CD14-positive monocyte (primary cell): ENCODE measurements around the gene INO80. TPM values are rescaled to one million over a fixed set of nuclear protein-coding genes. Genes with fewer than 3 reads are reported as not detected.

ENCODE experiments used
- DNase-seq, 3 donors: peaks; one replicate each; pipeline ENCODE4 v3.0.0-alpha.2; 2011 to 2022
- H2AFZ ChIP-seq: 2 replicates; pipeline ENCODE4 v1.6.0; 2012; ENCODE audit warnings: mild to moderate bottlenecking, low read depth, low read length, inconsistent platforms; ENCODE audit not compliant: insufficient read depth, poor library complexity, severe bottlenecking
- H3K27ac ChIP-seq, 2 donors: 1 replicate in 1 of 2; 2 replicates in 1 of 2; pipeline ENCODE4 v1.5.1; 2012 to 2013; ENCODE audit warnings: low read length in 2 of 2, control low read depth in 1 of 2, inconsistent platforms in 1 of 2, low read depth in 1 of 2, mild to moderate bottlenecking in 1 of 2
- H3K27me3 ChIP-seq, 2 donors: one replicate each; pipeline versions ENCODE4 v1.6.0 to v1.6.1; 2011 to 2013; ENCODE audit warnings: low read length in 2 of 2; ENCODE audit not compliant: control insufficient read depth in 2 of 2, insufficient read depth in 2 of 2
- H3K36me3 ChIP-seq, 2 donors: replicated peaks in 1 of 2; 1 replicate in 1 of 2; 2 replicates in 1 of 2; pipeline versions ENCODE4 v1.5.1 to v1.6.1; 2012 to 2013; ENCODE audit warnings: low read length in 2 of 2, control low read depth in 1 of 2, inconsistent platforms in 1 of 2, mild to moderate bottlenecking in 1 of 2; ENCODE audit not compliant: insufficient read depth in 2 of 2, control insufficient read depth in 1 of 2
- H3K4me1 ChIP-seq, 2 donors: 1 replicate in 1 of 2; 2 replicates in 1 of 2; pipeline versions ENCODE4 v1.5.1 to v1.6.1; 2012 to 2013; ENCODE audit warnings: low read length in 2 of 2, control low read depth in 1 of 2, inconsistent platforms in 1 of 2, mild to moderate bottlenecking in 1 of 2, moderate library complexity in 1 of 2; ENCODE audit not compliant: insufficient read depth in 2 of 2, control insufficient read depth in 1 of 2
- H3K4me2 ChIP-seq: replicated peaks from 2 replicates; pipeline ENCODE3; 2012; ENCODE audit warnings: low read length, moderate library complexity, mild to moderate bottlenecking; ENCODE audit not compliant: poor library complexity, severe bottlenecking; ENCODE audit errors: extremely low read depth
- H3K4me3 ChIP-seq, 3 experiments: fragments of 200-600 bp in 1 of 3; sonication (generic) in 1 of 3; replicated peaks in 1 of 3; 1 replicate in 2 of 3; 2 replicates in 1 of 3; pipeline ENCODE4 v1.5.1; 2011 to 2013; ENCODE audit warnings: low read length in 3 of 3, mild to moderate bottlenecking in 3 of 3, control low read depth in 2 of 3, low read depth in 2 of 3, inconsistent platforms in 1 of 3, moderate library complexity in 1 of 3
- H3K79me2 ChIP-seq: 2 replicates; pipeline ENCODE4 v1.6.0; 2012; ENCODE audit warnings: mild to moderate bottlenecking, control low read depth, inconsistent platforms, low read length, moderate library complexity; ENCODE audit not compliant: insufficient read depth
- H3K9ac ChIP-seq: 2 replicates; pipeline ENCODE4 v1.6.0; 2017; ENCODE audit warnings: low read length, mild to moderate bottlenecking; ENCODE audit not compliant: insufficient read depth, poor library complexity, severe bottlenecking
- H3K9me3 ChIP-seq, 2 donors: replicated peaks in 1 of 2; 1 replicate in 1 of 2; 2 replicates in 1 of 2; pipeline versions ENCODE4 v1.5.1 to v1.6.1; 2012 to 2013; ENCODE audit warnings: low read length in 2 of 2, control low read depth in 1 of 2; ENCODE audit not compliant: control insufficient read depth in 1 of 2, insufficient read depth in 1 of 2
- H4K20me1 ChIP-seq: 2 replicates; pipeline ENCODE4 v1.6.0; 2012; ENCODE audit warnings: mild to moderate bottlenecking, low read length, control low read depth, moderate library complexity; ENCODE audit not compliant: insufficient read depth
- H3K27ac Mint-ChIP-seq, 7 donors: one replicate each; pipeline ENCODE4 v1.8.0; 2020; ENCODE audit warnings: mild to moderate bottlenecking in 7 of 7, mixed read lengths in 7 of 7, moderate library complexity in 6 of 7, inconsistent platforms in 2 of 7
- H3K27me3 Mint-ChIP-seq, 3 donors: one replicate each; pipeline ENCODE4 v1.8.0; 2021 to 2022; ENCODE audit warnings: low read depth in 3 of 3, mild to moderate bottlenecking in 3 of 3, mixed read lengths in 3 of 3, moderate library complexity in 3 of 3, inconsistent platforms in 1 of 3
- H3K36me3 Mint-ChIP-seq, 2 donors: one replicate each; pipeline ENCODE4 v1.8.0; 2020; ENCODE audit warnings: mixed read lengths in 2 of 2, inconsistent platforms in 1 of 2, mild to moderate bottlenecking in 1 of 2
- H3K4me1 Mint-ChIP-seq: one replicate; pipeline ENCODE4 v1.8.0; 2020; ENCODE audit warnings: mild to moderate bottlenecking, mixed read lengths
- H3K4me3 Mint-ChIP-seq, 2 donors: one replicate each; pipeline ENCODE4 v1.8.0; 2020; ENCODE audit warnings: mild to moderate bottlenecking in 2 of 2, mixed read lengths in 2 of 2, moderate library complexity in 1 of 2
- H3K9me3 Mint-ChIP-seq, 7 donors: one replicate each; pipeline ENCODE4 v1.8.0; 2020 to 2022; ENCODE audit warnings: mixed read lengths in 7 of 7, mild to moderate bottlenecking in 6 of 7, moderate library complexity in 6 of 7, inconsistent platforms in 2 of 7
- CTCF ChIP-seq: fragments of 200-600 bp; IDR thresholded peaks from one replicate; pipeline ENCODE4 v1.8.0; 2022; ENCODE audit warnings: antibody characterized with exemption, mild to moderate bottlenecking
- WGBS: methylation state at CpG from one replicate; pipeline ENCODE4 v1.1.5; 2013; ENCODE audit warnings: missing lambda C conversion rate; ENCODE audit not compliant: insufficient coverage; 5-methylcytosine and 5-hydroxymethylcytosine counted together
- intact Hi-C, 2 donors: fragments of 100-400 bp; cut with micrococcal nuclease; formaldehyde crosslinking; loops; one replicate each; pipeline versions ENCODE4 v1.15.0 to v1.15.1; 2023
- polyA plus RNA-seq, 3 donors: library from polyadenylated mRNA; depleted of rRNA in 1 of 3; unstranded in 2 of 3; stranded (reverse) in 1 of 3; fragments of 300-500 nt in 2 of 3; fragments of >200 nt in 1 of 3; fragmentation: Illumina TruSeq in 2 of 3; gene quantifications; 1 replicate in 2 of 3; 2 replicates in 1 of 3; pipeline ENCODE4 v1.2.3, GENCODE V29; 2012 to 2021

The INO80 gene
- polyA plus RNA-seq, 3 donors = 2.3 to 13.1 (median 2.4) TPM

GRCh38 chr15:41122849-41123248, 6.8 kb upstream of the INO80 start:
- no peak overlapping the region for H3K4me3 Mint-ChIP-seq
- H3K4me1 Mint-ChIP-seq = no peaks in the 10 kb centered on the region
- no peaks in the 10 kb centered on the region for H3K9me3 Mint-ChIP-seq
- no peak for TF ChIP-seq CTCF
- H3K9me3 ChIP-seq = no peaks in the 10 kb centered on the region
- peaks cover 9% of the 10 kb centered on the region in 3 donors for H3K27me3 Mint-ChIP-seq
- H3K79me2 ChIP-seq = no peaks in the 10 kb centered on the region
- no peaks in the 10 kb centered on the region for H4K20me1 ChIP-seq
- no peak overlapping the region for H3K27ac Mint-ChIP-seq
- peaks cover 0 to 4% of the 10 kb centered on the region in 2 donors for H3K27me3 ChIP-seq
- no peak overlapping the region for H3K27ac ChIP-seq
- no CpG with 5 or more reads among the region's 2 CpGs for WGBS
- no peak for DNase-seq
- intact Hi-C loops = no loop called here
- H3K4me1 ChIP-seq = no peaks in the 10 kb centered on the region
- no peak overlapping the region for H3K4me3 ChIP-seq
- no peaks in the 10 kb centered on the region for H3K36me3 ChIP-seq
- H2AFZ ChIP-seq = no peak overlapping the region
- no peaks in the 10 kb centered on the region for H3K36me3 Mint-ChIP-seq
- no peak overlapping the region for H3K4me2 ChIP-seq
- H3K9ac ChIP-seq = no peak overlapping the region

- intact Hi-C loops = no loop called here
- no peak overlapping the region for H3K4me3 Mint-ChIP-seq
- WGBS = 97% methylated on average over 3 of the region's 5 CpGs
- no peak for DNase-seq
- Histone ChIP-seq H4K20me1 (no peaks in the 10 kb centered on the region), H3K4me3 (no peak overlapping the region), H3K79me2 (no peaks in the 10 kb centered on the region), H3K27me3 (peaks cover 0 to 4% of the 10 kb centered on the region in 2 donors), H3K27ac (no peak overlapping the region), H2AFZ (no peak overlapping the region), H3K4me2 (no peak overlapping the region), H3K9ac (no peak overlapping the region), H3K36me3 (no peaks in the 10 kb centered on the region), H3K4me1 (peaks cover 2 to 5% of the 10 kb centered on the region in 2 donors), H3K9me3 (no peaks in the 10 kb centered on the region)
- no peak for TF ChIP-seq CTCF
- H3K27ac Mint-ChIP-seq = no peak overlapping the region
- peaks cover 6 to 9% (median 9%) of the 10 kb centered on the region in 3 donors for H3K27me3 Mint-ChIP-seq
- no peaks in the 10 kb centered on the region for H3K36me3 Mint-ChIP-seq
- H3K9me3 Mint-ChIP-seq = no peaks in the 10 kb centered on the region
- H3K4me1 Mint-ChIP-seq = peaks cover 1% of the 10 kb centered on the region
Measured at GRCh38 chr15:41121951-41122350, 5.9 kb upstream of the INO80 start.
